ENCODE measurements around the gene ITGA7. TPM values are rescaled to one million over a fixed set of nuclear protein-coding genes. Genes with fewer than 3 reads are reported as not detected.

Gene ITGA7
- total and polyA plus RNA-seq, 2 of the 8 experiments (the other 6 are each of a cell fraction or from before 2014, with no cell fraction given): 57.6 to 86.1 TPM

DNA sequence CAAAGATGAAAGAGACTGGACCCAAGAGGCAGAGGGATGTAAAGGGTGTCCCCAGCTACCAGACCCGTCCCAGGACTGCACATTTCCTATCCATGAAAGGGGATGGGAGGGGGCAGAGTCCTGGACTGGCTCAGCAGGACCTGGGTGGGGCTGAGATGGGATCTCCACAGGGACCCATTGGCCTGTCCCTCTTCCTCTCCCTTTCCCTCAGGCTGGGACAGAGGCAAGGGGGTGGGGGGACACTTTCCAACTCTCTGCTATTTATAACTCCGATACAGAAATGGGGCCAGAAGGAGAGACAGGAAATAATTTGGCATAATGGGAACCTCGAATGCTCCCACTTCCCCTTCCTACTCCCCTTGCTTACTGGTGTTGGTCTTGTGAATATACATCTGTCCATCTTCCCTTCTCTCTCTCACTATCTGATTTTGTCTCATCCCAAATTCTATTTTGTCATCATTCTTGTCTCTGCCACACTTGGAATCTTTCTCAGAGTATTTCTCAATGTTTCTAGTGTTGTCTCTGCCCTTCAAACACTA, 1.1 kb upstream of the ITGA7 start (continued):
- TF ChIP-seq POLR2A (IDR thresholded peaks at IDR 0.05; ENCODE audit: control extremely low read depth in 1 of 2, low read depth in 2 of 2, low read length in 2 of 2) (no peak), JUND (IDR thresholded peaks at IDR 0.05; ENCODE audit: low read length) (no peak), NRF1 (IDR thresholded peaks at IDR 0.05; ENCODE audit: low read depth, low read length) (no peak), TAF1 (IDR thresholded peaks at IDR 0.05; ENCODE audit: low read depth, low read length) (no peak), SIN3A (conservative IDR thresholded peaks at IDR 0.05 in 1 of 2, IDR thresholded peaks at IDR 0.05 in 1 of 2; ENCODE audit: low read depth in 1 of 2, low read length in 2 of 2) (no peak), CBX5 (IDR thresholded peaks at IDR 0.05; ENCODE audit: low read depth, low read length) (no peak), ZNF274 (IDR thresholded peaks at IDR 0.05; ENCODE audit: borderline replicate concordance, extremely low read depth, low read length) (no peak), PHF8 (conservative IDR thresholded peaks at IDR 0.05; ENCODE audit: low read depth, low read length) (no peak), SP1 (IDR thresholded peaks at IDR 0.05; ENCODE audit: low read depth, low read length) (no peak), CHD2 (IDR thresholded peaks at IDR 0.05; ENCODE audit: low read length) (no peak), RXRA (IDR thresholded peaks at IDR 0.05; ENCODE audit: insufficient read depth, low read depth, low read length) (no peak)
